HUES6 (cell line): ENCODE measurements around the gene OR1I1.

Source experiments
- H3K27ac ChIP-seq: 2 replicates; pipeline ENCODE4 v1.7.0; 2013; ENCODE audit warnings: low read depth, mild to moderate bottlenecking, low read length, inconsistent platforms
- H3K27me3 ChIP-seq: 2 replicates; pipeline ENCODE4 v1.6.1; 2013; ENCODE audit warnings: low read length; ENCODE audit not compliant: control insufficient read depth, insufficient read depth
- H3K36me3 ChIP-seq: 2 replicates; pipeline ENCODE4 v1.6.1; 2013; ENCODE audit warnings: low read length; ENCODE audit not compliant: control insufficient read depth, insufficient read depth
- H3K4me1 ChIP-seq: 2 replicates; pipeline ENCODE4 v1.6.1; 2013; ENCODE audit warnings: low read length; ENCODE audit not compliant: control insufficient read depth, insufficient read depth
- H3K4me3 ChIP-seq: 2 replicates; pipeline ENCODE4 v1.5.1; 2013; ENCODE audit warnings: low read depth, low read length
- H3K9ac ChIP-seq: one replicate; pipeline ENCODE4 v1.6.1; 2013; ENCODE audit warnings: mild to moderate bottlenecking, low read length
- H3K9me3 ChIP-seq: 2 replicates; pipeline ENCODE4 v1.6.1; 2013; ENCODE audit warnings: low read depth, low read length; ENCODE audit not compliant: control insufficient read depth, insufficient read depth

Gene OR1I1

DNA sequence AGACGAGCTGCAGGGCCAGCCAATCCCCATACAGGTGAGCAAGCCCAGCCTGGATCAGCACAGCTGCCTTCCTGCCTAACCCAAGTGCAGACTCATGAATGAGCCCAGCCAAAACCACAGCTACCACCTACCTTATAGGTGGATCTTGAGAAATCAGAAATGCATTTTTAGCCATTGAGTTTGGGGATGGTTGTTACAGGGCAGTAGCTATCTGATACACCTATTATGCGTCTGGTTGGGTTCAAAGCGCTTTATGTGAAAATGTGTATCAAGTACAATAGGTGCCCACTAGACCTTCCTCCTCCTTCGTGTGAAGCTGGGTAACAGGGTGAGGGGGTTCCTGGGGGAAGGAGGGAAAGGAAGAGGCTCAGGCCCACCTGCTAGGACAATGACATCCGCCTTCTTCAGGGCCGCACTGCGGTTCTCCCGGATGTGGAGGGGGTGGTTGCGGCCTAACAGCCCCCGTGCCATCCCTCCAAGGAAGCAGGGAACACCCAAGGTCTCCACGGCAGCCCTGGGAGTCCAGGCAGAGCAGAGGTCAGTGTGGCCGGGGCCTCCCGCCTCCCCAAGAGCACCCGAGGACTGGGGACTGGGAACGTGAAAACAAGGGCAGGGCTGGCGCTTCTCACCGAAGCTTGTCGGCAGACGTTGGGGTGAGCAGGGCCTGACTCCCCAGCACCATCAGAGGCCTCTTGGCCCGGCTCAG is 36.9 kb downstream of the OR1I1 start:
- Histone ChIP-seq H3K9me3 (no peaks in the 10 kb centered on the region), H3K27me3 (no peaks in the 10 kb centered on the region), H3K4me3 (no peak overlapping the region), H3K27ac (no peak overlapping the region), H3K9ac (no peak overlapping the region), H3K36me3 (peaks cover 88% of the 10 kb centered on the region), H3K4me1 (0 out of 2 replicates have a peak, but pooled peaks cover 1% of the 10 kb centered on the region)

DNA sequence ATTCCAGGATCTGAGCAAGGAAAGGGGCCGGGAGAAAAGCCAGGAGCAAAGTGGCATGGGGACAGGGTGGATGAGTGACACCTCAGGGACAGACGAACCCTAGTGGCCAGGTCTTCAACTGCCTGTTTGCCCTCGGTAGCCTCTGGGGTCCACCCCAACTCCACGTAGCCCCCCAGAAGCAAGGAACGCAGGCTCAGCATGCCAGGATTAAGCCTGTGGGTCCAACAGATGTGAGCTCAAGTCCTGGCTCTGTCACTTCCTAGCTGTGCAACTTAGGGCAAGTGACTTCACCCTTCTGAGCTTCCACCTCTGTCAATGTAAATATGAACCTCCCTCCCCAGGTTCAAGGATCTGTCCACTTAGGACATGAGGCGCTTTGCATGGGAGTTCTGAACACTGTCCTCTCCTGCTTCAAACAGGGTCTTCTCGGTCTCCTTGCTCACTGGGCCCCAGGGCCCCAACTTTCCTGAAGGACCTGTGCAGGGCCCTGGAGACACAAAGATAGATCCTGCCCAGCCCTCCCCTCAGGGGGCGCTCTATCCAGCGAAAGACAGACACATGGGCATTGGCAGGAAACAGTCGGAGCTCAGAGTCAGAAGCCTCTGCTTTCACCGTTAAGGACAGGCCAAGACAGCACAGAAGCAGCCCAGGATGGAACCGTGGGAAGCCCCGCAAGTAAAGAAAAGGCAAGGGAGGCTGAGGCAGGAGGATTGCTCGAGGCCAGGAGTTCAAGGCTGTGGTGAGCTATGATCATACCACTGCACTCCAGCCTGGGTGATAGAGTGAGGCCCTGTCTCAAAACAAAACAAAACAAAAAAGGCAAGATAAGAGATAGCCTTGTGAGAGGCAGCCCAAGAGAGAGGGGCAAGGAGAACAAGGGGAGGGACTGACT is 38.4 kb downstream of the OR1I1 start:
- H3K27ac ChIP-seq, result no peak overlapping the region
- no peak overlapping the region for H3K9ac ChIP-seq
- H3K4me3 ChIP-seq, result no peak overlapping the region
- 0 out of 2 replicates have a peak, but pooled peaks cover 7% of the 10 kb centered on the region for H3K4me1 ChIP-seq
- H3K9me3 ChIP-seq, result no peaks in the 10 kb centered on the region
- H3K36me3 ChIP-seq, result peaks cover 75% of the 10 kb centered on the region
- no peaks in the 10 kb centered on the region for H3K27me3 ChIP-seq

DNA sequence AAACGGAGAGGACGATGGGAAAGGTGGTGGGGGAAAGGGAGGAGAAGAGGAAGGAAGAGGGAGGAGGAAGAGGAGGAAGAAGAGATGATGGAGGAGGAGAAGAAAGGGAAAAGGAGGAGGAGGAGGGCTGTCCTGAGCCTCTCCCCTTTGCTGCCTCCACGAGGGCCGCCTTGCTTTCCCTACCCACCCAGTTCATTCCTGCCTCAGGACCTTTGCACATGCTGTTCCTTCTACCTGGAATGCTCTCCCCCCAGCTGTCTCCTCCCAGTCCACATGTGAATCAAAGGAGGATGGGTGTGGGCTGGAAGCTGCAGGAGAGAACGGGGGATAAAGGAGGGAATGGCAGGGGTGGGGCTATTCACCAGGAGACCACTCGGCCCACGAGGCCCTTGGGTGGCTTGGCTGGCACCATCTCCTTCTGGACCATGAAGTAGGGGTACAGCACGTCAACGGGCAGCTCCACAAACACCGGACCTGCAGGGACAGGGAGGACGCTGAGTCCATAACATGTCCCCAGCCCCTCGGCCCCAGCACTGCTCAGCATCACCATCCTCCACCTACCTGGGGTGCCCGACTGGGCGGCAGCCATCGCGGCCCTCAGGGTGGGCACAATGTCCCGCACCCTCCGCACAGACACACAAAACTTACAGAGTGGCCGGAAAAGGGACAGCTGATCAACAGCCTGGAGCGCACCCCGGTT is 40.5 kb downstream of the OR1I1 start:
- Histone ChIP-seq H3K4me1 (0 out of 2 replicates have a peak, but pooled peaks cover 7% of the 10 kb centered on the region), H3K27ac (no peak overlapping the region), H3K9me3 (no peaks in the 10 kb centered on the region), H3K9ac (no peak overlapping the region), H3K27me3 (no peaks in the 10 kb centered on the region), H3K4me3 (no peak overlapping the region), H3K36me3 (peaks cover 54% of the 10 kb centered on the region)

DNA sequence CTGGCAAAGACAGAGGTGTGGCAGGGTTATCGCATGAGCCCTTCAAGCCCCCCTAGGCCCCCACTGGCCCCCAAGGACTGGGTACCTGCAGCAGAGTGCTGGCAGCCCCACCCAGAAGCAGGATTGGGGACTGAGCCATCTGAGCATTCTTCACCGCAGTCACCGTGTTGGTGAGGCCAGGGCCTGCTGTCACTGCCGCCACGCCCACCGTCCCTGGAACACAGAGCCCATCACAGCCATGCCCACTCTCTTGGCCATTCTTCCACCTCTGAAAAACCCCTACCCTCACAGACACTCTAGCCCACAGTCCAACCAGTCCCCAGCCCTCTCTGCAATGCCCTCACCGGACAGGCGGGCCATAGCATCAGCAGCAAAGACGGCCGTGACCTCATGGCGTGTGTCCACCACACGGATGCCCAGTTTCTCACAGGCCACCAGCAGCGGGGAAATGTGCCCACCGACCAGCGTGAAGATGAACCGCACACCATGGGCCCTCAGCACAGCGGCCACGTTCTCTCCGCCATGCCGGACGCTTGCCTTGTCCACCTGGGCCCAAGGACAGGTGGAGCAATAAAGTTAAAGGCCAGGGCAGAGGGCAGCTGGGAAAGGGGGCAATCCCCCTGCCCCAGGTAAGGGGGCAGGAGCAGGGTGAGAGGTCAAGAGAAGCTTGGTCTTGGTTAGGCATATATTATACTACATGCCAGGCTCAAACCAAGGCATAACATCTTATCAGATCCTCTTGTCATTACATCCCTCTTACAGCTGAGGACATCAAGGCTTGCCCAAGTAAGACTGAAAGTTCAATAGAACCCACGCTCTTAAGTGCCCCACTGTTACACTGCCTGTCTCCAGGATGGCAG is 41.2 kb downstream of the OR1I1 start:
- peaks cover 46% of the 10 kb centered on the region for H3K36me3 ChIP-seq
- no peaks in the 10 kb centered on the region for H3K9me3 ChIP-seq
- H3K9ac ChIP-seq, result no peak overlapping the region
- no peak overlapping the region for H3K27ac ChIP-seq
- no peak overlapping the region for H3K4me3 ChIP-seq
- no peaks in the 10 kb centered on the region for H3K27me3 ChIP-seq
- H3K4me1 ChIP-seq, result 0 out of 2 replicates have a peak, but pooled peaks cover 7% of the 10 kb centered on the region

DNA sequence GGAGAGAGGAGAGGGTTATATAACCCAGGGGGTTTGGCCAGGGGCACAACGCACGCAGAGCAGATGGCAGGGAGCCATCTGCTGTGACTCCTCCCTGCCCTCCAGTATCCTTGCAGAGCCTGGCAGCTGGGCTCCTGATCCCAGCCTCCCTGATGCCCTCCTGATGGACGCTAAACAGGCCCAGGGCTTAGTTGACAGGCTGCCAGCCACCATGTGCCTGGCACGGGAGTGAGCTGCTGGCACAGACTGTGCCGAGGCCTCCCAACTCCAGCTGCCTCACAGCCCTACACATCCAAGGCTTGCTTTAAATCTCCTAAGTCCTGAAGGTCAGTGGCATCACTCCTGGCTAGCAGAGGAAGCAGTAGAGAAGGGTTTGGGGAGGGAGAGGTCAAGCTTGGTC is 41.9 kb downstream of the OR1I1 start:
- H3K9me3 ChIP-seq, result no peaks in the 10 kb centered on the region
- H3K27ac ChIP-seq, result no peak overlapping the region
- H3K9ac ChIP-seq, result no peak overlapping the region
- H3K4me3 ChIP-seq, result peak overlapping the region; percentile 80; the same call in 1 of the 2 replicates
- 0 out of 2 replicates have a peak, but pooled peaks cover 7% of the 10 kb centered on the region for H3K4me1 ChIP-seq
- H3K36me3 ChIP-seq, result peaks cover 40% of the 10 kb centered on the region
- H3K27me3 ChIP-seq, result no peaks in the 10 kb centered on the region

DNA sequence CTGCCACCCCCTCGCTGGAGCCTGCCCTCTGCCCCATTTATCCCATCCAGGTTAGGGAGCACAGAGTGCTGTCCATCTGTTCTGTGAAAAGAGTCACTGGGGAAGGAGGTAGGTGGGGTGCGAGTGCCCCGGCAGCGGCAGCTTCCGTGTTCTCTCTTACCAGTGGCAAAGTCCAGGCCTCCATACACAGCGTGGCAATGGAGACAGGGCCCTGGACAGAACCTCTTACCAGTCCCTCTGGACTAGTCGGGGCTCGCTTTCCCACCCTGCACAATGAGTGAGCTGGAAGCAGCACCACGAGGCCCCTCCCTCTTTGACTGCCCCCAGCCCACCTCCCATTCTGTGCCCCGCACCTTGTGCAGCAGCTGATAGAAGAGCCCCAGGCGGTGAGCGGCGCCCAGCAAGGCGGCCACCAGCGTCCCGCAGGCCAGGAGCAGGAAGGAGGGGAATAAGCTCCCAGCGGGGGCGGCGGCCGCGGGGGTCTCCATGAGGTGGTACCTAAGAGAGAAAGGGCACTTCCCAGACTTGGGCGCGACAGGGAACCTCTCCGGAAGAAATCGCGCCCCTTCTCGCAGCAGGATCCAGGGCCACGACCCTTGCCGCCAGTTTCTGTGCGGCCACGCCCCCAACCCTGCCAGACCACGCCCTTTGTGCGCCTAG is 42.7 kb downstream of the OR1I1 start:
- peak overlapping the region; percentile 80 for H3K4me3 ChIP-seq
- H3K9ac ChIP-seq, result peak overlapping the region; percentile 91
- no peak overlapping the region for H3K27ac ChIP-seq
- H3K27me3 ChIP-seq, result no peaks in the 10 kb centered on the region
- 0 out of 2 replicates have a peak, but pooled peaks cover 7% of the 10 kb centered on the region for H3K4me1 ChIP-seq
- H3K36me3 ChIP-seq, result peaks cover 32% of the 10 kb centered on the region
- H3K9me3 ChIP-seq, result no peaks in the 10 kb centered on the region

DNA sequence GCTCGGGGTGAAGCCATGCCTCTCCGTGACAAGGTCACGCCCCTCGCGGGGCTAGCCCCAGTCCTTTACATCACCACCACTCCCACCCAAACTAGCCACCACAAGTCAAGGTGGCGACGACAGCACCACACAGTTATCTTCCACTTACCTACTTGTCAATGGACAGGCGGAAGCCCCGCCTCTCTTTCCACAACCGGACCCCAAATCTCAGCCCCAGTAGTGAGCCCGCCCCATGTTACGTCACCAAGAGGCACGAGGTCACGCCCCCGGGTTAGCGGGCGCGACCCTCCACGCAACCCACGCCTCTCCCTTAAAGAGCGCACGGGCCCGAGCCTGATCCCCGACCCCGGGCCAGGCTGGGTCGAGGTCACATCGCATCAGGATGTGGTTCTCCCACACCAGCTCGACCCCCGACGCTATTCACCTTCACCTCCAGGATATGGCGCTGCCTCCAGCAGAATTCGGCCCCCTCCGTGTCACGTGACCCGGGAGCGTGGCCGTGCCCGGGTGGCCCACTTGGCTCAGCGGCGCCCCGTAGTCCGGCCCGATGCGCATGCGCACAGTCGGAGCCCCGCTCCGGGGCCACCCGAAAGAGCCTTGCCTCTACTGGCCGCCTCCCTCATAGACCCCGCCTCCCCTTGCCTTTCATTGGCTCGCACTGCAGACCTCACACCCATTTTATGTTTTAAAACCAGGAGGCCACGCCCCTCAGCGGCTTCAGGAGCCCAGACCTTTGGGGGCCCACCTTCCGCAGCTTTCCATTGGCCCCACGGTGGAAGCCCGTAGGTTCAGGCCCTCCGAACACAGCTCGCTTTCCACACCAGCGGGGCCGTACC is 43.4 kb downstream of the OR1I1 start:
- H3K4me1 ChIP-seq, result peaks cover 11% of the 10 kb centered on the region; the same call in 1 of the 2 replicates
- peaks cover 24% of the 10 kb centered on the region for H3K36me3 ChIP-seq
- H3K27ac ChIP-seq, result peak overlapping the region; percentile 84
- H3K9me3 ChIP-seq, result no peaks in the 10 kb centered on the region
- peak overlapping the region; percentile 80 for H3K4me3 ChIP-seq
- no peaks in the 10 kb centered on the region for H3K27me3 ChIP-seq
- H3K9ac ChIP-seq, result peak overlapping the region; percentile 91

DNA sequence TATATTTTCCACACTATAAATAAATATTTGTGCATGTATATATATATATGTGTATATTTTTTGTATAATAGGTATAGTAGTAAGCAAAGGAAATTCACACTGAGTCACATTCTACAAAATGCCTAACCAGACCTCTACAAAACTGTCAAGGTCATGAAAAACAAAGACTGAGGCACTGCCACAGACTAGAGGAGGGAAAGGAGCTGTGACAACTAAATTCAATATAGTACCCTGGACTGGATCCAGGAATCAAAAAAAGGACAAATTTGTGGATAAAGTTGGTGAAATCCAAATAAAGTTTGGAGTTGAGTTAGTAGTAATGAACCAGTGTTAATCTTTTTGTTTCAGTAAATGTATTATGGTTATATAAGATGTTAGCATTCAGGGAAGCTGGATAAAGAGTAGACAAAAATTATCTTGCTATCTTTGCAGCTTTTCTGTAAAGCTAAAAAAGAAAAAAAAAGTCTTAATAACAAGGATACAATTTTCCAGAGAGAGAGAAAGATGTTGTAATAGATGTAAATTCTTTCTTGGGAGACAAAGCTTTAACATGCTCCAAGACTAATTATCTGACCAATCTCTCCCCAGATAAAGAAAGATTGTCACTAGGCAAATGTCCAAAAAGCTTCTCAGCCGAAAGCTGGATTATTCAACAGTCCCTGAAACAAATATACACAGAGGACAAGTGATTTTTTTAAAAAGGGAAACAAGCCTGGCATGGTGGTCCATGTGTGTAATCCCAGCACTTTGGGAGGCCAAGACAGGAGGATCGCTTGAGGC is 44.3 kb downstream of the OR1I1 start:
- H3K36me3 ChIP-seq, result peaks cover 15% of the 10 kb centered on the region
- peak overlapping the region; percentile 41 for H3K4me3 ChIP-seq
- no peaks in the 10 kb centered on the region for H3K9me3 ChIP-seq
- H3K4me1 ChIP-seq, result peaks cover 11% of the 10 kb centered on the region; the same call in 1 of the 2 replicates
- no peak overlapping the region for H3K9ac ChIP-seq
- no peak overlapping the region for H3K27ac ChIP-seq
- H3K27me3 ChIP-seq, result no peaks in the 10 kb centered on the region
